DND-41 (cell line): Measurements from ENCODE around the gene CCDC107.

Experiments used
- ATAC-seq: fragments of 200-7000 bp; cut with Tn5 transposase; 3 replicates; pipeline ENCODE4 v1.9.1; 2021; ENCODE audit warnings: low read depth; ENCODE audit not compliant: insufficient read depth
- DNase-seq: peaks from one replicate; pipeline ENCODE4 v3.0.0-alpha.2; 2020
- H2AFZ ChIP-seq: 2 replicates; pipeline ENCODE4 v1.6.0; 2012; ENCODE audit warnings: low read depth, low read length
- H3K27ac ChIP-seq: 2 replicates; pipeline ENCODE4 v1.5.1; 2012; ENCODE audit warnings: low read length, inconsistent platforms
- H3K27me3 ChIP-seq: fragments of 200-600 bp; sonication (generic); 2 replicates; pipeline ENCODE4 v1.6.0; 2012; ENCODE audit warnings: low read length, mild to moderate bottlenecking, inconsistent platforms; ENCODE audit not compliant: insufficient read depth, poor library complexity
- H3K36me3 ChIP-seq: 2 replicates; pipeline ENCODE4 v1.5.1; 2012; ENCODE audit warnings: low read length, inconsistent platforms; ENCODE audit not compliant: insufficient read depth
- H3K4me1 ChIP-seq: 2 replicates; pipeline ENCODE4 v1.5.1; 2012; ENCODE audit warnings: mild to moderate bottlenecking, low read length; ENCODE audit not compliant: insufficient read depth
- H3K4me2 ChIP-seq: 2 replicates; pipeline ENCODE4 v1.6.0; 2012; ENCODE audit warnings: mild to moderate bottlenecking, moderate library complexity, low read length, inconsistent platforms; ENCODE audit not compliant: insufficient read depth
- H3K4me3 ChIP-seq, 2 experiments: fragments of 200-600 bp in 1 of 2; shearing (Covaris generic) in 1 of 2; 2 replicates each; pipeline ENCODE4 v1.5.1; 2012 to 2016; ENCODE audit warnings: inconsistent platforms in 2 of 2, low read length in 2 of 2, mild to moderate bottlenecking in 2 of 2, low read depth in 1 of 2, moderate library complexity in 1 of 2
- H3K79me2 ChIP-seq: 2 replicates; pipeline ENCODE4 v1.6.0; 2012; ENCODE audit warnings: low read length, inconsistent platforms; ENCODE audit not compliant: insufficient read depth
- H3K9ac ChIP-seq: 2 replicates; pipeline ENCODE4 v1.6.0; 2012; ENCODE audit warnings: low read depth, mild to moderate bottlenecking, inconsistent platforms, low read length, moderate library complexity
- H3K9me3 ChIP-seq: 2 replicates; pipeline ENCODE4 v1.5.1; 2012; ENCODE audit warnings: low read length, moderate library complexity, mild to moderate bottlenecking, inconsistent platforms; ENCODE audit not compliant: insufficient read depth, severe bottlenecking
- H4K20me1 ChIP-seq: 2 replicates; pipeline ENCODE4 v1.6.0; 2012; ENCODE audit warnings: low read length; ENCODE audit not compliant: insufficient read depth
- CTCF ChIP-seq: IDR thresholded peaks from 2 replicates; pipeline ENCODE4 v1.5.1; 2012; ENCODE audit warnings: borderline replicate concordance, low read length, moderate library complexity, mild to moderate bottlenecking; ENCODE audit not compliant: poor library complexity, severe bottlenecking; ENCODE audit errors: extremely low read depth
- EZH2 ChIP-seq: IDR thresholded peaks from 3 replicates; pipeline ENCODE4 v1.6.1; 2012; ENCODE audit warnings: borderline replicate concordance, low read depth, mild to moderate bottlenecking, moderate library complexity, low read length, inconsistent platforms; ENCODE audit not compliant: severe bottlenecking

Gene CCDC107

GRCh38 chr9:35682520-35683315 lies 24.6 kb downstream of the CCDC107 start:
- no peak for DNase-seq
- no peak for TF ChIP-seq EZH2
- TF ChIP-seq CTCF = no peak
- Histone ChIP-seq H3K36me3 (peaks cover 41% of the 10 kb centered on the region), H4K20me1 (no peaks in the 10 kb centered on the region; the same call in 1 of the 2 replicates), H3K27me3 (no peaks in the 10 kb centered on the region), H3K4me2 (no peak overlapping the region), H3K4me1 (no peaks in the 10 kb centered on the region), H3K9ac (no peak overlapping the region), H3K9me3 (no peaks in the 10 kb centered on the region), H3K79me2 (no peaks in the 10 kb centered on the region), H3K27ac (no peak overlapping the region), H2AFZ (no peak overlapping the region), H3K4me3 (no peak overlapping the region)
- ATAC-seq = no peak

- Histone ChIP-seq H3K27me3 (no peaks in the 10 kb centered on the region), H3K4me2 (no peak overlapping the region), H3K27ac (no peak overlapping the region), H3K4me3 (no peak overlapping the region), H3K9me3 (no peaks in the 10 kb centered on the region), H3K79me2 (no peaks in the 10 kb centered on the region), H2AFZ (no peak overlapping the region), H4K20me1 (no peaks in the 10 kb centered on the region; the same call in 1 of the 2 replicates), H3K4me1 (peaks cover 2% of the 10 kb centered on the region; the same call in 1 of the 2 replicates), H3K9ac (no peak overlapping the region), H3K36me3 (peaks cover 45% of the 10 kb centered on the region)
- DNase-seq (no peak), ATAC-seq (no peak)
- TF ChIP-seq CTCF = no peak
- TF ChIP-seq EZH2 = no peak
Observed at GRCh38 chr9:35683323-35683722, 25.2 kb downstream of the CCDC107 start.

- Histone ChIP-seq H3K27me3 (no peaks in the 10 kb centered on the region), H3K9me3 (no peaks in the 10 kb centered on the region), H3K27ac (no peak overlapping the region), H3K4me3 (no peak overlapping the region), H3K4me2 (no peak overlapping the region), H3K9ac (no peak overlapping the region), H3K4me1 (peaks cover 16% of the 10 kb centered on the region), H3K36me3 (peaks cover 48% of the 10 kb centered on the region), H4K20me1 (no peaks in the 10 kb centered on the region; the same call in 1 of the 2 replicates), H3K79me2 (no peaks in the 10 kb centered on the region), H2AFZ (no peak overlapping the region)
- no peak for DNase-seq
- no peak for ATAC-seq
- TF ChIP-seq CTCF (no peak), EZH2 (no peak)
Observed at GRCh38 chr9:35684921-35685320, 26.8 kb downstream of the CCDC107 start.
